ENCODE results near the gene MYH7B.

MYH7B gene

GRCh38 chr20:34945315-34946077 lies 10.2 kb upstream of the MYH7B start:
- no peak for DNase-seq

- no peak for DNase-seq
Measured at GRCh38 chr20:34946661-34947060, 9.0 kb upstream of the MYH7B start.

- no peak for DNase-seq
Measured at GRCh38 chr20:34947336-34947735, 8.3 kb upstream of the MYH7B start.

DNA sequence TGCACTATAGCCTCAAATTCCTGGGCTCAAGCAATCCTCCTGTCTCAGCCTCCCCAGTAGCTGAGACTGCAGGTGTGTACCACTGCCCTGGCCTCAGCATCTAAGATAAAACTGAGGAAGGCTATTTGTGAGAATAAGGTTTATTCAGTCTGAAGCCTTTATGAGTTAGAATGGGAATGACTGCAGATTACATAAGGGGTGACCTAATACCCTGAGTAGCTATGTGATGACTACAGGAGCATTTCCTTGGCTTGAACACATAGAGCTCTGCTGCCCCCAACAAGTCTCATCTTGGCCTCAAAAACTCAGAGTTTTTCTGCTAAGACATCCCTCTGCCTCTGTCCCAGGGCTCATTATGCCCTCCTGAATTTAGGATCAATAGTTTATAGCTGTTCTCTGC lies 7.6 kb upstream of the MYH7B start:
- no peak for DNase-seq

DNA sequence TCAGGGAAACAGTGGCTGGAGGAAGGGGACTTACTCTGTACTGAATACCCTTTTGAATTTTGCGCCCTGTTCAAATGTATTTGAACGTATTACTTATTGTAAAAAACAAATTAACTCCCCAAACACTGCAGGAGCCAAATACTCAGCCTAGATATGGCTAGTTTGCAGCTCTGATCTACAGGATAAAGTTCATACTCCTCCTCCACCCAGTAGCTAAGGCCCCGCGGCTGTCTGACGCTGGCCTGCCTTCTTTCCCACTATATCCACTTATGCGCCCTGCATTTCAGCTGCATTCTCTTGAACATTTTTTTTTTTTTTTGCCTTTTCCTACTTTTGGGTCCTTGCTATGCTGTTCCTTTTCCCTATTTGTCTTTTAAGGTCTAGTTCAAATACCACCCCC lies 6.5 kb upstream of the MYH7B start:
- no peak for DNase-seq

- DNase-seq, result no peak
Measured at GRCh38 chr20:34951252-34951651, 4.4 kb upstream of the MYH7B start.

DNA sequence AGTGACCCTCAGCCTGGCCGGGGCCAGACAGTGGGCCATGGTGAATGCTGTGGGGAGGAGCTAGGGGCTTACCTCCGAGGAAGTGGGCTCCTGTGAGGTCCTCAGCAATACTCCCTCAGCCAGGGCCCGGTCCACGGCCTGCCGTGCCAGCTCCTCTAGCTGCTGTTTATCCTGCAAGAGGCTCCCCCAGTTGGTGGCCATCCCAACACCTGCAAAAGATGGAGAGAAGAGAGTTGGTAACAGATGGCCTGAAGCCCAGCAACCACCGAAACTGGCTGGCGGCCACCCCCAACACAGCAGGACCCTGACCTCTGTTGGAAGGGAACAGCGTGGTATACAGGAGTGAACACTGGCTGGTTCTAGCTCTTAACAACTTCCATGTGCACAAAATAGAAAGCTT lies 4.0 kb upstream of the MYH7B start:
- DNase-seq, result no peak

- DNase-seq, result no peak
Measured at GRCh38 chr20:34952671-34953070, 3.0 kb upstream of the MYH7B start.

DNA sequence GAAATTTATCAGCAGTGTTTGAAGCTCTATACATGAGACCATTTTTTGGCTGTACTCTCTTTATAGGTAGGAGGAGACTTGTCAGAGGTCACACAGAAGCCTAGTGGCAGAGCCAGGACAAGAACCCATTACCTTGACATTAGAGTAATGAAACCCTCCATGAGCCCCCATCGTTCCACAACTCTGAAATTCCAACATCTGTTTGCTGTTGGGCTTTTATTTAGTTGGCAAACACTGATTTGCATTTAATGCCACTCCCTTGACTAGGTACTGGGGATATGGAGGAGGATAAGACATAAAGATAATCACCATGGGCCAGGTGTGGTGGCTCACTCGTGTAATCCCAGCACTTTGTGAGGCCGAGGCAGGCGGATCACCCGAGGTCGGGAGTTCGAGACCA lies 1.7 kb upstream of the MYH7B start:
- DNase-seq, result no peak

GRCh38 chr20:34954904-34955230 lies 801 bp upstream of the MYH7B start:
- DNase-seq, result no peak

DNA sequence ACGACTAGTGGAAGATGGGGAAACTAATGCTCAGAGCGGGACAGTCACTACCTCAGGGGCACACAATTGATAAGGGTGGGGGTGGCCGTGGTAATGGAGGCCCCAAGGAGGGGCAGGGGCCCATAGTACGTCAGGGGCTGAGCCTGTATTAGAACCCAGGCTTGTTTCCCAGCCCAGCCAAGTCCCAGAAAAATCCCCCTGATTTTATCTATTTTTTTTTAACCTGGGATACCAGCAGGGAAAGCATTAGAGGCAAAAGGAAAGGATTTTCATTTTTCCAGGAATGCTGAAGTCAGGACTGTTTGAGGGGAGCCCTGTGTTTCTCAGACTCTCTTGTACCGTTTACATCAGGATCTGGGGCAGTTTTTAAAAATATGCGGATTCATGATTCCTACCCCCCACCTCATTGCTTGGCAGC lies 382 bp downstream of the MYH7B start:
- DNase-seq, result no peak

DNA sequence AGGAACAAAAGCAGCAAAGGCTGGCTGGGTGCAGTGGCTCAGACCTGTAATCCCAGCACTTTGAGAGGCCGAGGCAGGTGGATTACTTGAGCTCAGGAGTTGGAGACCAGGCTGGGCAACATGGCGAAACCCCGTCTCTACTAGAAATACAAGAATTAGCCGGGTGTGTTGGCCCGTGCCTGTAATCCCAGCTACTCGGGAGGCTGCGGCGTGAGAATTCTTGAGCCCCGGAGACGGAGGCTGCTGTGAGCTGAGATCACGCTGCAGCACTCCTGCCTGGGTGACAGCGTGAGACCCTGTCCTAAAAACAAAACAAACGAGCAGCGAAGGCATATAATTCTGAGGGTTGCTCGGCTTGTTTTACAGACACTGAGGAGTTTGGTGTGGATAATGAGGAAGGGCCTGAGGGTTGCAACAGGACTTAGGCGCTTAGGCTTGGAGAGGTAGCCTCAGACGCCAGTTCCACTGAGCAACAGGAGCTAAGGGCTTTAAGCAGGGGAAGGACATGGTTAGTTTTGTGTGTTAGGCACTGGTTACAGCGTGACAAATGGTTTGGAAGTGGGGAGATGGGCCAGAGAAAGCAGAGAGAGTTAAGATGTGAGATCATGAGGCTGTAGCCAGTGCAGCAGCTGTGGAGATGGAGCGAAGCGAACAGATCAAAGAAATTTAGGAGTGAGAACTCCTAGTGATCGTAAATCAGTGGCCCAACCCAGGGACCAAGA lies 1.2 kb downstream of the MYH7B start:
- DNase-seq, result no peak

GRCh38 chr20:34964486-34964885 lies 8.8 kb downstream of the MYH7B start:
- no peak for DNase-seq

DNA sequence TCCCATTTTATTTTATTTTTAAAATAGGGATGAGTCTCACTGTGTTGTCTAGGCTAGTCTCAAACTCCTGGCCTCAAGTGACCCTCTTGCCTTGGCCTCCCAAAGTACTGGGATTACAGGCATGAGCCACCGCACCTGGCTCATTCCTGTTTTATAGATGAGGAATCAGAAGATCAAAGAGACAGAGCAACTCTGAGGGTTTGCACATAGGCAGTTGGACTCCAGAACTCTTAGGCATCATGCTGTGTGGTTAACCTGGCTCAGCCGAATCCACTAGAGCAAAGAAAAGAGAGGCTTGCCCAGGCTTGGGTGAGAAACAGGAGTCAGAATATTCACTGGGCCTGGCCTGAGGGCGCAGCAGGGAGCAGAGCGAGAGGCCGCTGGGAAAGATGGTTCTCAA lies 9.4 kb downstream of the MYH7B start:
- DNase-seq, result no peak

DNA sequence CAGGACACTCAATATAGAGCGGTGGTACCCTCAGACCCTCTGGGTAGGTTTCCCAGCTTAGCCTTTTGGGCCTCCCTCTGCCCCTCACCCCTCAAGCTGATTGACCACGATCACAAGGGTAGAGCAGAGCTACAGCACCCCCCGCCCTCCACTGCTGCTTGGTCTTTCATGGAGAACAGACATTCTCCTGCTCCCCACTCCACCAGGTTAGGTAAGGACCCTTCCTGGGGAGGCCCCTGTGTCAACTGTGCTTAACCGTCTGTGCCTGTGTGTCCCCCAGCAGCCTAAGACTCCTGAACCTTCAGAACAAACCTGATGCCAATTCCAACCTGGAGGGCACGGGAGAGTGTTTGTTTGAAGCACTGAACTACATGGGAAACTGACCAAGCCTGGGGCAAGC lies 11.8 kb downstream of the MYH7B start:
- DNase-seq, result no peak

GRCh38 chr20:34968042-34968775 lies 12.5 kb downstream of the MYH7B start:
- DNase-seq, result no peak

GRCh38 chr20:34970193-34970840 lies 14.6 kb downstream of the MYH7B start:
- DNase-seq, result no peak

DNA sequence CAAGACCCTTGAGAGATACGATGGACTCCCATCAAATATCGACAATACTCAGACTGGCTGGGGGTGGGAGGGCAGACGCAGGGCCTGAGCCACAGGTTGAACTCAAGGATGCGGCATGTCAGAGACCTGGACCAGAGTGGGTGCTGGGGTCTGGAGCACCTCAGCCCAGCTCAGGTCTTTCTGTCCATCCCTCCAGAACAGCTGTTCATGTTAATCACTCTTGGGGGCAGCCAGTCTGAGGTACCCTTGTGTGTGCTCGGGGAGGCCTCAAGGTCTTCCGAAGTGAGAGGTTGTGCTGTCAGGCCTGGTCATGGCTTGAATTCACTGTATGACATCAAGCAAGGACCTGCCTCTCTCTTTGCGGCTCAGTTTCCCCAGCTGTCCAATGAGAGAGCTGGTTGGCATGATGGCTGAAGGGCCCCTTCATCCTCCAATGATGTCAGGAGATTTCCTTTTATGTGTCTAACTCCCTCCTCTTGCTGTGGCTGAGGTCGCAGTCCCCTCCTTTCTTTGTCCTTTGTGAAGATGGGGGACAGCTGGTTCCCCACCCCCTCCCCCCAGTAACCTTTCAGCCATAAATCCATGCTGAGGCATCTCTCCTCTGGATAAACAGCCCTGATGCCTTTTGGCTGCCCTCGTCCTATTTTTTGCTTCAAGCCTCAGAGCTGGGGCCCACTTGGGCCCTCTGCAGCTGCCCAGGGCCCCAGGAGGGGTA lies 15.3 kb downstream of the MYH7B start:
- DNase-seq, result no peak

DNA sequence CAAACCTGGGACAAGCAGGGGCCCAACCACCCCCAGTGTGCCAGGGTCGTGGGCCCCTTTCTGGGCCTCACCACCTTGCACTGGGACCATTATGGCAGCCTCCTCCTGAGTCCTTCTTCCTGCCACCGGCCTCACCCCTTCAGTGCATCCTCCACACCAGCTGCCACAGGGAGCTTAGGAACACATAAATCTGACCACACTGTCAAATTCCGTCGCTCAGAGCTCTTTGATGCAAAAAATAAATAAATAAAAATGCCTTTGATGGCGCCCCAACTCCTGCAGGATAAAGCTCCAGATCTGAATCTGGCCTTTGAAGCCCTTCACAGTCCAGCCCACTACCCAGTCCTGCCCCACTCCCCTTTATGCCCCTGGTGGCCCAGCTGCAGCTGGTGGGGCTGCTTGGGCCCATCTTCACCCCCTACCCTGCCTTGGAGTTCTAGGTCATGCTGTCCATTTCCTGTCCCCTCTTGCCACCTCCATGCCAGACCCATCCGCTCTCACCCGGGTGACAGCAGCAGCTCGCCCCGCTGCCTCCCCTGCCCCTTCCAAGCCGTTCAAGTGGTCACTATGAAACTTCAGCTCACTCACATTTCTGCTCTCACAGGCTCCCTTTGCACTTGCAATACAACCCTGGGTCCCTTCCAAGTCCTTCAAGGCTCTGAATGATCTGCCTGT lies 16.0 kb downstream of the MYH7B start:
- DNase-seq, result no peak

DNA sequence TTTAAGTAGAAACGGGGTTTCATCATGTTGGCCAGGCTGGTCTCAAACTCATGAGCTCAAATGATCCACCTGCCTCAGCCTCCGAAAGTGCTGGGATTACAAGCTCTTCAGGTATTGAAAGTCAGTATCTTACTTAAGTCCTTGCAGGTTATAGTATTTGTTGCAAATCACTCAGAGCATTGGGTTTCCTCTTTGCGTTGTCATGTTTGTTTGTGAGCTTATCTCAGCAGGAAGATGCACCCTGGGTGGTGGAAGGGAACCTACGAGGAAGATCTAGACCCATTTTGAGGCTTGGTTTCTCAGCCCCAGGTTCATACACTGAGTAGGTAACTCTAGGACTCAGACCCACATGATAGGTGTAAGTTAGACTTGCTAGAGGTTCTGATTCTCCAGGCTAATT lies 18.6 kb downstream of the MYH7B start:
- DNase-seq, result no peak

GRCh38 chr20:34976286-34976685 lies 20.6 kb downstream of the MYH7B start:
- DNase-seq, result no peak

GRCh38 chr20:34977365-34978091 lies 21.9 kb downstream of the MYH7B start:
- no peak for DNase-seq
